ENCODE results near the gene LPCAT4. TPM values are rescaled to one million over a fixed set of nuclear protein-coding genes. Genes with fewer than 3 reads are reported as not detected.

LPCAT4 gene
- total and polyA plus RNA-seq, 2 of the 8 experiments (the other 6 are each of a cell fraction or from before 2014, with no cell fraction given): 69.3 to 109 TPM

DNA sequence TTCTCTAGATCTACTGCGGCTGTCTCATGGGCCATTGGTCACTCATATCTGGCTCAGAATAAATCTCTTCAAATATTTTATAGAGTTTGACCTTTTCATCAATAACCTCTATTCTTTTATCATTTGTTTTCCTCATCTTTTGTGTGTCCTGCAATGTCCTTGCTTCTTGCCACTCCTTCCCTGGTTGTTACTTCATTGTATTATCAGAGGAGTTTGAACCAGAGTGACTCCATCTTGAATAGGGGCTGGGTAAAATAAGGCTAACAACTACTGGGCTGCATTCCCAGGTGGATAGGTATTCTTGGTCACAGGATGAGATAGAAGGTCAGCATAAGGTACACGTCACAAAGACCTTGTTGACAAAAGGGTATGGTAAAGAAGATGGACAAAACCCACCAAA is 9.9 kb upstream of the LPCAT4 start:
- Histone ChIP-seq H2BK120ac (replicated peaks; ENCODE audit: low read depth, low read length) (no peak overlapping the region), H4K91ac (replicated peaks; ENCODE audit: insufficient read length, low read length) (no peak overlapping the region), H2AK5ac (ENCODE audit: low read depth, low read length) (no peak overlapping the region), H4K5ac (ENCODE audit: insufficient read length, low read depth, low read length) (no peak overlapping the region), H3K4me1 (replicated peaks in 1 of 4; ENCODE audit: control insufficient read depth in 3 of 4, insufficient read depth in 4 of 4, low read length in 3 of 4) (peaks cover 0 to 3% (median 0%) of the 10 kb centered on the region in 4 experiments; a peak in 1 of 7 replicates), H3K9me3 (ENCODE audit: insufficient read depth in 2 of 2, low read depth in 1 of 2, low read length in 1 of 2) (peaks cover 5 to 13% of the 10 kb centered on the region in 2 experiments; a peak in 3 of 4 replicates), H3K4me3 (ENCODE audit: extremely low read depth in 1 of 4, insufficient read depth in 2 of 4, low read depth in 3 of 4, low read length in 4 of 4) (no peak overlapping the region), H4K20me1 (replicated peaks in 1 of 2; ENCODE audit: control insufficient read depth in 1 of 2, insufficient read depth in 2 of 2, low read length in 2 of 2) (no peaks in the 10 kb centered on the region), H3K79me1 (ENCODE audit: low read depth, low read length) (no peaks in the 10 kb centered on the region; the same call in 1 of the 2 replicates), H3K9ac (replicated peaks in 1 of 4; ENCODE audit: extremely low read depth in 1 of 4, low read depth in 3 of 4, low read length in 3 of 4) (no peak overlapping the region), H2AFZ (ENCODE audit: low read length) (no peak overlapping the region), H3K36me3 (ENCODE audit: control insufficient read depth in 2 of 4, insufficient read depth in 4 of 4, low read length in 3 of 4) (no peaks in the 10 kb centered on the region), H2BK20ac (ENCODE audit: low read length) (no peak overlapping the region), H4K8ac (ENCODE audit: extremely low read depth, insufficient read depth, low read length) (no peak overlapping the region), H3K23ac (ENCODE audit: insufficient read length) (no peak overlapping the region), H3K4ac (replicated peaks; ENCODE audit: insufficient read length, low read depth, low read length) (no peak overlapping the region), H2BK12ac (ENCODE audit: low read depth, low read length) (no peak overlapping the region), H3K14ac (ENCODE audit: insufficient read length) (no peak overlapping the region), H3K23me2 (ENCODE audit: low read depth, low read length) (no peaks in the 10 kb centered on the region), H3K18ac (ENCODE audit: extremely low read depth, low read length) (no peak overlapping the region), H3K27ac (ENCODE audit: low read depth, low read length) (no peak overlapping the region), H3K27me3 (replicated peaks in 1 of 4; ENCODE audit: control insufficient read depth in 3 of 4, extremely low read depth in 1 of 4, insufficient read depth in 3 of 4, low read length in 3 of 4) (no peaks in the 10 kb centered on the region; a peak in 1 of 7 replicates), H3K4me2 (ENCODE audit: insufficient read depth in 1 of 2, low read depth in 2 of 2, low read length in 2 of 2) (no peak overlapping the region), H2BK5ac (ENCODE audit: low read depth, low read length) (no peak overlapping the region), H2BK15ac (ENCODE audit: low read length) (no peak overlapping the region), H3K79me2 (ENCODE audit: control insufficient read depth in 1 of 2, insufficient read depth in 2 of 2, low read length in 2 of 2) (no peaks in the 10 kb centered on the region), H3K56ac (replicated peaks; ENCODE audit: insufficient read length, low read depth, low read length) (no peak overlapping the region)
- ChIA-PET POLR2A (ENCODE audit: partially characterized antibody) (no interaction called here), CTCF (ENCODE audit: partially characterized antibody) (interaction anchor here (1.5 kb wide), 1 partner anchor 10 kb away, joined by 3 read pairs; the partner anchor contains the start of gene LPCAT4)
- TF ChIP-seq BRCA1 (IDR thresholded peaks at IDR 0.05; ENCODE audit: low read depth, low read length) (no peak), GTF2F1 (IDR thresholded peaks at IDR 0.05; ENCODE audit: borderline replicate concordance, low read depth, low read length) (no peak), EGR1 (IDR thresholded peaks at IDR 0.05; ENCODE audit: borderline replicate concordance, low read depth, low read length) (no peak), EZH2 (IDR thresholded peaks at IDR 0.05; ENCODE audit: low read depth, low read length, severe bottlenecking) (no peak), RFX5 (IDR thresholded peaks at IDR 0.05; ENCODE audit: borderline replicate concordance, low read depth, low read length) (no peak), TAF7 (optimal IDR thresholded peaks at IDR 0.05; ENCODE audit: borderline replicate concordance, low read depth, low read length) (no peak), ASH2L (IDR thresholded peaks at IDR 0.05; ENCODE audit: low read length) (no peak), YY1 (IDR thresholded peaks at IDR 0.05; ENCODE audit: low read depth, low read length) (no peak), SUZ12 (IDR thresholded peaks at IDR 0.05; ENCODE audit: low read length) (no peak)
- TF ChIP-seq, protein P1, sequence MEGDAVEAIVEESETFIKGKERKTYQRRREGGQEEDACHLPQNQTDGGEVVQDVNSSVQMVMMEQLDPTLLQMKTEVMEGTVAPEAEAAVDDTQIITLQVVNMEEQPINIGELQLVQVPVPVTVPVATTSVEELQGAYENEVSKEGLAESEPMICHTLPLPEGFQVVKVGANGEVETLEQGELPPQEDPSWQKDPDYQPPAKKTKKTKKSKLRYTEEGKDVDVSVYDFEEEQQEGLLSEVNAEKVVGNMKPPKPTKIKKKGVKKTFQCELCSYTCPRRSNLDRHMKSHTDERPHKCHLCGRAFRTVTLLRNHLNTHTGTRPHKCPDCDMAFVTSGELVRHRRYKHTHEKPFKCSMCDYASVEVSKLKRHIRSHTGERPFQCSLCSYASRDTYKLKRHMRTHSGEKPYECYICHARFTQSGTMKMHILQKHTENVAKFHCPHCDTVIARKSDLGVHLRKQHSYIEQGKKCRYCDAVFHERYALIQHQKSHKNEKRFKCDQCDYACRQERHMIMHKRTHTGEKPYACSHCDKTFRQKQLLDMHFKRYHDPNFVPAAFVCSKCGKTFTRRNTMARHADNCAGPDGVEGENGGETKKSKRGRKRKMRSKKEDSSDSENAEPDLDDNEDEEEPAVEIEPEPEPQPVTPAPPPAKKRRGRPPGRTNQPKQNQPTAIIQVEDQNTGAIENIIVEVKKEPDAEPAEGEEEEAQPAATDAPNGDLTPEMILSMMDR (IDR thresholded peaks at IDR 0.05; ENCODE audit: control extremely low read depth in 1 of 3, insufficient read depth in 1 of 3, low read depth in 1 of 3, low read length in 3 of 3): no peak
- TF ChIP-seq, protein P2, sequence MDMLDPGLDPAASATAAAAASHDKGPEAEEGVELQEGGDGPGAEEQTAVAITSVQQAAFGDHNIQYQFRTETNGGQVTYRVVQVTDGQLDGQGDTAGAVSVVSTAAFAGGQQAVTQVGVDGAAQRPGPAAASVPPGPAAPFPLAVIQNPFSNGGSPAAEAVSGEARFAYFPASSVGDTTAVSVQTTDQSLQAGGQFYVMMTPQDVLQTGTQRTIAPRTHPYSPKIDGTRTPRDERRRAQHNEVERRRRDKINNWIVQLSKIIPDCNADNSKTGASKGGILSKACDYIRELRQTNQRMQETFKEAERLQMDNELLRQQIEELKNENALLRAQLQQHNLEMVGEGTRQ (IDR thresholded peaks at IDR 0.05; ENCODE audit: low read length): no peak
- FAIRE-seq (no peak), DNase-seq (ENCODE audit: low read depth in 1 of 2, low spot score in 2 of 2) (no peak)
- 92% methylated on average over 2 of the region's 2 CpGs; no CpG with 5 or more reads in 1 of the 2 experiments for WGBS, 2 experiments (ENCODE audit: extremely low coverage in 1 of 2, insufficient coverage in 1 of 2, insufficient read length in 1 of 2, insufficient replicate concordance in 2 of 2, low coverage in 1 of 2, low lambda C conversion rate in 2 of 2, missing lambda C conversion rate in 1 of 2)

Measured in H1 (cell line).